PC-3 (cell line): ENCODE results near the gene KCNH1. TPM values are rescaled to one million over a fixed set of nuclear protein-coding genes. Genes with fewer than 3 reads are reported as not detected.

Experiments
- ATAC-seq: fragments of 200-7000 bp; cut with Tn5 transposase; 2 replicates; pipeline ENCODE4 v1.9.1; 2020; ENCODE audit warnings: mild to moderate bottlenecking, moderate library complexity
- BruUV-seq: library from RNA; stranded (reverse); fragments of 400-500 nt; replicated peaks from 2 replicates; lab custom pipeline; 2021; lab: Mats Ljungman, UMichigan
- CTCF ChIA-PET: fragments of 300-600 bp; sonication (Branson Sonifier 250); formaldehyde crosslinking; loops from one replicate; lab custom pipeline; 2022; ENCODE audit warnings: antibody characterized with exemption; lab: Charles Lee
- POLR2A ChIA-PET: fragments of 300-600 bp; sonication (Branson Sonifier 250); formaldehyde crosslinking; loops from one replicate; lab custom pipeline; 2022; ENCODE audit warnings: antibody characterized with exemption; ENCODE audit not compliant: unreplicated experiment; lab: Charles Lee
- DNase-seq: peaks from one replicate; pipeline ENCODE4 v3.0.0-alpha.2; 2015
- H2AFZ ChIP-seq: fragments of 300-600 bp; sonication (generic); 2 replicates; pipeline ENCODE4 v1.6.0; 2016; ENCODE audit warnings: antibody characterized with exemption, low read length
- H3F3A ChIP-seq: fragments of 300-600 bp; sonication (generic); one replicate; pipeline ENCODE4 v1.6.0; 2017; ENCODE audit warnings: antibody characterized with exemption, low read length, control low read depth, mild to moderate bottlenecking; ENCODE audit not compliant: unreplicated experiment
- H3K27ac ChIP-seq: fragments of 300-600 bp; sonication (generic); 2 replicates; pipeline ENCODE4 v1.5.1; 2016; ENCODE audit warnings: mild to moderate bottlenecking, low read length
- H3K27me3 ChIP-seq: fragments of 300-600 bp; sonication (generic); 2 replicates; pipeline ENCODE4 v1.6.1; 2016; ENCODE audit warnings: low read length, mixed read lengths
- H3K36me3 ChIP-seq: fragments of 300-600 bp; sonication (generic); 2 replicates; pipeline ENCODE4 v1.6.1; 2016; ENCODE audit warnings: low read depth, mixed run types, low read length, mixed read lengths
- H3K4me1 ChIP-seq: fragments of 300-600 bp; sonication (generic); 2 replicates; pipeline ENCODE4 v1.5.1; 2016; ENCODE audit warnings: low read length; ENCODE audit not compliant: insufficient read depth
- H3K4me2 ChIP-seq: fragments of 300-600 bp; sonication (generic); 2 replicates; pipeline ENCODE4 v1.6.0; 2016; ENCODE audit warnings: low read length
- H3K4me3 ChIP-seq: fragments of 300-600 bp; sonication (generic); 2 replicates; pipeline ENCODE4 v1.5.1; 2016; ENCODE audit warnings: mild to moderate bottlenecking, low read length, mixed read lengths
- H3K79me2 ChIP-seq: fragments of 300-600 bp; sonication (generic); 2 replicates; pipeline ENCODE4 v1.6.1; 2017; ENCODE audit warnings: low read length, mixed read lengths
- H3K9ac ChIP-seq: fragments of 300-600 bp; sonication (generic); 2 replicates; pipeline ENCODE4 v1.6.0; 2016; ENCODE audit warnings: mild to moderate bottlenecking, low read length
- H3K9me2 ChIP-seq: fragments of 300-600 bp; sonication (generic); replicated peaks from 2 replicates; pipeline ENCODE4 v1.6.1; 2016; ENCODE audit warnings: mixed run types, low read length, mixed read lengths
- H3K9me3 ChIP-seq: fragments of 300-600 bp; sonication (generic); 2 replicates; pipeline ENCODE4 v1.6.1; 2016; ENCODE audit warnings: low read length, mixed read lengths
- H4K20me1 ChIP-seq: fragments of 300-600 bp; sonication (generic); 2 replicates; pipeline ENCODE4 v1.6.1; 2016; ENCODE audit warnings: low read length, mixed read lengths
- CTCF ChIP-seq: fragments of 300-600 bp; sonication (generic); conservative IDR thresholded peaks from 2 replicates; pipeline ENCODE4 v1.5.1; 2017; ENCODE audit warnings: antibody characterized with exemption, low read depth, mild to moderate bottlenecking, low read length
- EZH2 ChIP-seq: fragments of 300-600 bp; sonication (generic); IDR thresholded peaks from one replicate; pipeline ENCODE4 v1.6.1; 2017; ENCODE audit warnings: antibody characterized with exemption, mild to moderate bottlenecking, low read length; ENCODE audit not compliant: unreplicated experiment
- EZH2phosphoT487 ChIP-seq: fragments of 300-600 bp; sonication (generic); IDR thresholded peaks from 2 replicates; pipeline ENCODE4 v1.6.1; 2018; ENCODE audit warnings: mild to moderate bottlenecking, antibody characterized with exemption, low read length, borderline replicate concordance
- intact Hi-C: fragments of 100-400 bp; cut with micrococcal nuclease; formaldehyde crosslinking; loops from 2 replicates; pipeline ENCODE4 v1.9.0; 2023
- total RNA-seq: library from RNA; depleted of rRNA; stranded (reverse); fragments of >200 nt; gene quantifications from 2 replicates; pipeline ENCODE4 v1.2.3, GENCODE V29; 2014

Gene KCNH1
- total RNA-seq, 1 experiment from 2014 or later = not detected

DNA sequence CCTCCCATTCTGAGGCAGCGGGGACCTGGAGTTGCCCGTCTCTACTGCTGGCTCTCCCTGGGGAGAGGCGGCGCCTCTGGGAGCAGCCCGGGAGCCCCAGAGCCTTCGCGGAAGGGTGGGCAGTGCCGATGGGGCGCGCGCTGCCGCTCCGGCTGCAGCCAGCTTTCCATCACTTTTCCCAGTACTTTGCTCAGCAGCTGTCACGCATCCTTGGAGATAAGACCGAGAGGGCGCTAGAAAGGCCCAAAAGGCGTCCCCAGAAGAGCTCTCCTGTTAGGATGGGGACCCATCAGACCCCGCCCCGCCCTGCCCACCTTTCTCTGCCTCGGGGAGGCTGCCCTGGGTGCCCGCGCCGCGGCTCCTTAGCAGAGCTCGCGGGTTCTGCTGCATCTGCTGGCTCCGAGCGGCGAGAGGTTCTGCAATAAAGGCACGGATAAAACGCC, 534 bp downstream of the KCNH1 start:
- no peak overlapping the region for H3K9ac ChIP-seq

DNA sequence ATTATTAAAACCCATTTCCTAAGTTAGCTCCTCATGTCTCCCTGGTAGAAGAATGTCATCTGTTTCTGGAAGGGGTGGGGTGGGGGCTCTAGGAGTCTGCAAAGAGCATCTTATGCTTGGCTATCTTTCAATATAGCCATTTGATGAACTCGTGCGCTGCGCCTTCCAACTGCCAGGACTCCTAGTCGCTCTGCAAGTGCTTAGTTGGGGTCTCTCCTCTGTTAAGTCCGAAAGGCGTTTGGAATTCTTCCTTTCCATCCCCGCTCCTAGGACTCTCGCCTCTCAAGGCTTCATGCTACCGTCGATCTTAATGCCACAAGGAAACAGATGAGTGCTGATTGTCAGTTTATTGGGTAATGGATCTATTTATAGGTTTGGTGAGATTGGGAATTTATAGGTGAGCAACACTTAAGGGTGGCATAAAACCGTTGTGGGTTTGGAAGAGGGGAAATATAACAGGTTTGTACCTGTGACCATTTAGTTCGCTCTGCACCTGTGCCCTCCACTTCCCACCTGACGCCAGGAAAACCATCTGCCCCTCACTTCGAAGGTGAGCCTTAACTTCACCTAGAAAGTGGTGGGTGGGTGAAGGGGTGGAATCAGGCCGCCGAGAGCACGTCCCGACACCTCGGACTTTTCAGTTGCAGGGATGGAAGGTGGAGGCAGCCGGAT, 1.1 kb downstream of the KCNH1 start:
- H2AFZ ChIP-seq = peak overlapping the region; percentile 62; the same call in 1 of the 2 replicates
- H3F3A ChIP-seq = no peaks in the 10 kb centered on the region
- 0 out of 2 replicates have a peak, but pooled peaks cover 4% of the 10 kb centered on the region for H3K4me1 ChIP-seq
- H3K9ac ChIP-seq = no peak overlapping the region
- H3K9me3 ChIP-seq = no peaks in the 10 kb centered on the region
- ChIA-PET CTCF (interaction anchor here (1.5 kb wide), 1 partner anchor 684 kb away, joined by 5 read pairs; no protein-coding TSS in a partner anchor), POLR2A (interaction anchor here (0.7 kb wide), 1 partner anchor 685 kb away, joined by 3 read pairs; no protein-coding TSS in a partner anchor)
- no peaks in the 10 kb centered on the region for H4K20me1 ChIP-seq
- BruUV-seq = no TSS peak
- ATAC-seq (no peak), DNase-seq (no peak)
- intact Hi-C loops = loop anchor here (5.0 kb wide), 1 partner anchor 536 kb away; no protein-coding TSS in a partner anchor
- H3K4me3 ChIP-seq = no peak overlapping the region
- H3K36me3 ChIP-seq = no peaks in the 10 kb centered on the region
- no peaks in the 10 kb centered on the region for H3K79me2 ChIP-seq
- TF ChIP-seq CTCF (no peak), EZH2 (no peak), EZH2phosphoT487 (no peak)
- peaks cover 79% of the 10 kb centered on the region for H3K27me3 ChIP-seq
- H3K9me2 ChIP-seq = no peaks in the 10 kb centered on the region
- H3K27ac ChIP-seq = no peak overlapping the region
- no peak overlapping the region for H3K4me2 ChIP-seq

More for the DNA sequence above, 534 bp downstream of the KCNH1 start:
- no peaks in the 10 kb centered on the region for H3K79me2 ChIP-seq
- H3K9me3 ChIP-seq = no peaks in the 10 kb centered on the region
- 0 out of 2 replicates have a peak, but pooled peaks cover 4% of the 10 kb centered on the region for H3K4me1 ChIP-seq
- ChIA-PET POLR2A (interaction anchor here (0.7 kb wide), 1 partner anchor 685 kb away, joined by 3 read pairs; no protein-coding TSS in a partner anchor), CTCF (interaction anchor here (1.5 kb wide), 1 partner anchor 685 kb away, joined by 5 read pairs; no protein-coding TSS in a partner anchor)
- H3K27ac ChIP-seq = no peak overlapping the region
- ATAC-seq = peak; percentile 21
- H3K4me3 ChIP-seq = peak overlapping the region; percentile 52
- no TSS peak for BruUV-seq
- H3F3A ChIP-seq = no peaks in the 10 kb centered on the region
- H3K27me3 ChIP-seq = peaks cover 78% of the 10 kb centered on the region
- no peaks in the 10 kb centered on the region for H3K9me2 ChIP-seq
- H3K36me3 ChIP-seq = no peaks in the 10 kb centered on the region
- TF ChIP-seq EZH2phosphoT487 (no peak; the same call in 1 of the 2 replicates), EZH2 (no peak), CTCF (no peak)
- H4K20me1 ChIP-seq = no peaks in the 10 kb centered on the region
- intact Hi-C loops = loop anchor here (5.0 kb wide), 1 partner anchor 536 kb away; no protein-coding TSS in a partner anchor
- peak overlapping the region; percentile 62 for H2AFZ ChIP-seq
- H3K4me2 ChIP-seq = peak overlapping the region; percentile 78
- DNase-seq = no peak
